ENCODE measurements around the gene MACROD2. TPM values are rescaled to one million over a fixed set of nuclear protein-coding genes. Genes with fewer than 3 reads are reported as not detected.
A peak's percentile ranks its signal among the peaks of the same experiment; 100 is the strongest.

The MACROD2 gene
- total and polyA plus RNA-seq, 9 donors, result 2.0 to 4.9 (median 3.1) TPM

DNA sequence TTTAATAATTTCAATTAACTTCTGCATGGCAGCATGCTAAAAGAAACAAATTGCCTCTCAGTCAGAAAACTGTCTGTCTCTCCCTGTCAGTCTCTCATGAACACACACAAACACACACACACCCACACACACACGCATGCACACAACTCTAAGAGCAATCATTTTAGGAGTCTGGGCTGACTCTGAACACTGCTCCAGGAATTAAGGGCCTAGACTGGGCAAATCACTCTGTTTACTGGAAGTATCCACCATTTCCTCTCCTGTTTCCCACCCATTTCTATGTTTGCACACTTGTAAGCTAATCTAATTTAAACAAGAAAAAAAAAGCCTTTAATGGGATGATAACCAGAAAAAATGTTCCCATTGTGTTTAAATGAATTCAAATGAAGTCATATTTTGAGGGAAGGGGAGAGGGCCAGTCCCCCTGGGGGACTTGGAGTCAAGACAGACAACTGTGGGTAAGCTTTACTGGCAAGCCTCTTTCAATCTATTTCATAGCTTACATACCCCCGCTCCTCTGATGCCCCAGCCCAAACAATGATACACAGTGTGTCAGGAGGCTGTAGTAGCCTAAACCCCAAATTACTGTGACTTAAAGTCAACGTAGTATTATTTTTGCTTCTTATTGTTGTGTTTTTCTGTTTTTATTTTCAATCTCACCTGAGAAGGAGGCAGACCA is 789.9 kb downstream of the MACROD2 start:
- DNase-seq, result no peak
- no peaks in the 10 kb centered on the region for H3K36me3 ChIP-seq (ENCODE audit: control insufficient read depth, insufficient read depth, low read length)
- no peaks in the 10 kb centered on the region for H3K9me3 ChIP-seq (replicated peaks; ENCODE audit: control insufficient read depth, low read depth, low read length)
- no peaks in the 10 kb centered on the region for H3K4me1 ChIP-seq (ENCODE audit: control insufficient read depth, insufficient read depth, low read length)
- no peak overlapping the region for H3K4me3 ChIP-seq (ENCODE audit: low read length)
- WGBS (ENCODE audit: insufficient coverage), result 78% methylated on average over 1 of the region's 3 CpGs
- no peaks in the 10 kb centered on the region for H3K27me3 ChIP-seq (ENCODE audit: control insufficient read depth, insufficient read depth, low read length)
- no peak overlapping the region for H3K27ac ChIP-seq (ENCODE audit: low read length)

DNA sequence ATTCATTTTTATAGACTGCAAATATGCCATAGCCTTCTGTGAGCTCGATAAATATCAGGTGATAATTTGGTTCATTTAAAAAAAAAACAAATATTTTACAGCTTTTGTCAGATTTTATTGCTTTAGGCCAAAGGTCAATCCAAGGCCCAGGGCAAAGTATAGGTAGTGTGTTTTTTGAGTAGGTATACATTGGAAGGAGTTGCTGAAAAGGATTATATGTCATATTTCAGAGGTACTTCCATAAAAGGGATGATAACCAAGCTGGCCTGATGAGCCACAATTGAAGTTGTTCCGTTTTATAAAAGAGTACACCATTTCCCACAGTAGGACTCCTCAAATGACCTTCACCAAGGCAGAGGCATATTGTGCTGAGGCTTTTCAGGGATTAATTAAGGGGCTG is 794.9 kb downstream of the MACROD2 start:
- no peaks in the 10 kb centered on the region for H3K9me3 ChIP-seq (replicated peaks; ENCODE audit: control insufficient read depth, low read depth, low read length)
- no peak for DNase-seq
- H3K27me3 ChIP-seq (ENCODE audit: control insufficient read depth, insufficient read depth, low read length), result no peaks in the 10 kb centered on the region
- no peaks in the 10 kb centered on the region for H3K36me3 ChIP-seq (ENCODE audit: control insufficient read depth, insufficient read depth, low read length)
- no CpG with 5 or more reads among the region's 2 CpGs for WGBS (ENCODE audit: insufficient coverage)
- no peak overlapping the region for H3K27ac ChIP-seq (ENCODE audit: low read length)
- no peaks in the 10 kb centered on the region for H3K4me1 ChIP-seq (ENCODE audit: control insufficient read depth, insufficient read depth, low read length)
- H3K4me3 ChIP-seq (ENCODE audit: low read length), result no peak overlapping the region

GRCh38 chr20:14790771-14791620 is 795.7 kb downstream of the MACROD2 start:
- peak; percentile 28 for DNase-seq
- Histone ChIP-seq H3K9me3 (replicated peaks; ENCODE audit: control insufficient read depth, low read depth, low read length) (no peaks in the 10 kb centered on the region), H3K4me1 (ENCODE audit: control insufficient read depth, insufficient read depth, low read length) (no peaks in the 10 kb centered on the region), H3K27ac (ENCODE audit: low read length) (no peak overlapping the region), H3K36me3 (ENCODE audit: control insufficient read depth, insufficient read depth, low read length) (no peaks in the 10 kb centered on the region), H3K27me3 (ENCODE audit: control insufficient read depth, insufficient read depth, low read length) (no peaks in the 10 kb centered on the region), H3K4me3 (ENCODE audit: low read length) (no peak overlapping the region)
- WGBS (ENCODE audit: insufficient coverage), result no CpG with 5 or more reads among the region's 10 CpGs

DNA sequence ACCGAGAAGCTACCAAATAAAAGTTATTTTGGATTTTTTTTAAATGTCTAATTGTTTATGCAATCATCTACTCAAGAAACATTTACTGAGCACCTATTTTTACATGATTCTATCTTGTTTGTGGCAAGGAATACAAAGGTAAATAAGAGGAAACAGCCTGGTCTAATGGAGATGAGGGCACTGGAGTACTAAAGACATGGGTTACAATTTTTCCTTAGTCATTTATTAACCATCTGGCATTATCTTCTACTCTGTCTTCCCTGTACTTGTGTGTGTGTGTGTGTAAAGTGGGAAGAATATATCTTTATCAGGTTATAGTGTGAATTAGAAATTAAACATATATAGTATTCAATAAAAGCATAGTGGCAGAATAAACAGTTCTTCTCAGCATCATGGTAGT is 797.6 kb downstream of the MACROD2 start:
- WGBS (ENCODE audit: insufficient coverage), result no CpG with 5 or more reads among the region's 1 CpG
- no peak for DNase-seq
- Histone ChIP-seq H3K27ac (ENCODE audit: low read length) (no peak overlapping the region), H3K27me3 (ENCODE audit: control insufficient read depth, insufficient read depth, low read length) (no peaks in the 10 kb centered on the region), H3K36me3 (ENCODE audit: control insufficient read depth, insufficient read depth, low read length) (no peaks in the 10 kb centered on the region), H3K4me1 (ENCODE audit: control insufficient read depth, insufficient read depth, low read length) (no peaks in the 10 kb centered on the region), H3K9me3 (replicated peaks; ENCODE audit: control insufficient read depth, low read depth, low read length) (no peaks in the 10 kb centered on the region), H3K4me3 (ENCODE audit: low read length) (no peak overlapping the region)

- 60% methylated on average over 1 of the region's 5 CpGs for WGBS (ENCODE audit: insufficient coverage)
- no peaks in the 10 kb centered on the region for H3K36me3 ChIP-seq (ENCODE audit: control insufficient read depth, insufficient read depth, low read length)
- no peaks in the 10 kb centered on the region for H3K27me3 ChIP-seq (ENCODE audit: control insufficient read depth, insufficient read depth, low read length)
- DNase-seq, result no peak
- H3K27ac ChIP-seq (ENCODE audit: low read length), result no peak overlapping the region
- H3K9me3 ChIP-seq (replicated peaks; ENCODE audit: control insufficient read depth, low read depth, low read length), result no peaks in the 10 kb centered on the region
- H3K4me3 ChIP-seq (ENCODE audit: low read length), result no peak overlapping the region
- no peaks in the 10 kb centered on the region for H3K4me1 ChIP-seq (ENCODE audit: control insufficient read depth, insufficient read depth, low read length)
These were observed 804.4 kb downstream of the MACROD2 start for GRCh38 chr20:14799545-14800216.

DNA sequence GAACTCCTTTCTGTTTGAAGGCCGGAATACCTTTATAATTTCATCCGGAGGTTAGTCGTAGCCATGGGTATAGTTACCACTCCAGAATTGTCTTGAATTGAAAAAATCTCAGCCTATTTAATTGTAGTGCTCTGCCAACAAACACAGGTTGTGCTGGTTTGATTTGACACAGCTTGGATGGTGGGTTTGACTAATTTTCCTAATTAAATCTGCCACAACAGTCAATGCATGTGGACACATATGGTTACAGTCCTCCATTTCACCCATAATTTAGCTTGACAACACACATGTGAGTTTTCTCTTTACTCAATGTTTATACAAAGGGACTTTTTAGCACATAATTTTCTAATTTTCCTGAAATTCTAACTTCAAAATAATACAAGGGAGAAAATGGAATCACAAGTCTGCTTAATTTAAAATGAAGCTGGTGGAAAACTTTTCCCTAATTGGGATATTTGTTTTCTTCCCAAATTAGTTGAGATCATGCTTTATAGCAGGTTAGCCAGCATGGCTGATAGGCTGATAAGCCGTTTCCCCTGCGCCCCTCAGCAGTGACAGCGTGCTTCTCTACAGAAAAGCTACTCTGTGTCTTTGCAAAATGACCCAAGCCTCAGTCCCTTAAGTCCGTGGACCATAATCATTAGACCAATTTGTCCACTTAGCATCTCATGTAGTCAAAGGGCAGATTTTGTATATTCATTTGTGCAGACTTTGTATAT is 805.5 kb downstream of the MACROD2 start:
- no peaks in the 10 kb centered on the region for H3K27me3 ChIP-seq (ENCODE audit: control insufficient read depth, insufficient read depth, low read length)
- no peak overlapping the region for H3K4me3 ChIP-seq (ENCODE audit: low read length)
- H3K27ac ChIP-seq (ENCODE audit: low read length), result no peak overlapping the region
- WGBS (ENCODE audit: insufficient coverage), result 58% methylated on average over 2 of the region's 7 CpGs
- DNase-seq, result no peak
- H3K36me3 ChIP-seq (ENCODE audit: control insufficient read depth, insufficient read depth, low read length), result no peaks in the 10 kb centered on the region
- no peaks in the 10 kb centered on the region for H3K4me1 ChIP-seq (ENCODE audit: control insufficient read depth, insufficient read depth, low read length)
- no peaks in the 10 kb centered on the region for H3K9me3 ChIP-seq (replicated peaks; ENCODE audit: control insufficient read depth, low read depth, low read length)

DNA sequence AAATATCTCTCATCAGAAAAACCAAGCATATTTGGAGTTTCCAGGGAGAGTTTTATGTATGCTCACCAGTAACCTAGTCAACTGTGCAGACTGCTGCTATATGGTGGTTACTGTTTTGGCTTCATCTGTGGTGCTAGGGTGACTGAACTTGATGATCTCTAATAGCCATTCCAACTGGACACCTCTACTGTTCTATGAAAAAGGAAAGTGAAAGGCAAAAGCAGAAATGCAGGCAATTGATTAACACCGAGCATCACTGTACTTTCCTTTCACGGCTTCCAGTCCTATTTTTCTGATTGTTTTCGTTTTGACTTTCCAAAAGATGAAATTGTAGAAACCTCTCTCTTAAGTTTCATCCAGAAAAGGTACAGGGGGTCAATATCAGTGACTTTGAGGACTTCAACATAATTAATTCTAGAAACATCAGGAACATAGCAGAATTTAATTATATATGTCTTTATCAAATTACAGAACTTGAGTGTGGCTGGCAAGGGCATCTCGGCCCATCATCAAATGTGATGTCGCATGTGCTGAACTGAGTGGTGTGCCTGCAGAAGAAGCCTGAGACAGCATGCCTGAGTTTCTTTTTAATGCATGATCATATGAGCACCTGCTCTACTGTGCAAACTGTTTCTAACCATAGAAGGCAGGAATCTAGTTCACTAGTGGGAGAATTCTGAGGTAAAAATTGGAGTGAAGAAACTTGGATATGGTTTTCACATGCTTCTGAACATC is 806.4 kb downstream of the MACROD2 start:
- Histone ChIP-seq H3K4me3 (ENCODE audit: low read length) (no peak overlapping the region), H3K27ac (ENCODE audit: low read length) (no peak overlapping the region), H3K27me3 (ENCODE audit: control insufficient read depth, insufficient read depth, low read length) (no peaks in the 10 kb centered on the region), H3K36me3 (ENCODE audit: control insufficient read depth, insufficient read depth, low read length) (no peaks in the 10 kb centered on the region), H3K9me3 (replicated peaks; ENCODE audit: control insufficient read depth, low read depth, low read length) (peaks cover 2% of the 10 kb centered on the region), H3K4me1 (ENCODE audit: control insufficient read depth, insufficient read depth, low read length) (no peaks in the 10 kb centered on the region)
- DNase-seq, result no peak
- 100% methylated on average over 2 of the region's 5 CpGs for WGBS (ENCODE audit: insufficient coverage)

DNA sequence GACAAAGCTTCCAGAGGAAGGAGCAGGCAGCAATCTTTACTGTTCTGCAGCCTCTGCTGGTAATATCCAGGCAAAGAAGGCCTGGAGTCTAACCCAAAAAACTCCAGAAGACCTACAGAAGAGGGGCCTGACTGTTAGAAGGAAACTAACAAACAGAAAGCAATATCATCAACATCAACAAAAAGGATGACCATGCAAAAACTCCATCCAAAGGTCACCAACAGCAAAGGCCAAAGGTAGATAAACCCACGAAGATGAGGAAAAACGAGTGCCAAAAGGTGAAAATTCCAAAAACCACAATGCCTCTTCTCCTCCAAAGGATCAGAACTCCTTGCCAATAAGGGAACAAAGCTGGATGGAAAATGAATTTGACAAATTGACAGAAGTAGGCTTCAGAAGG is 811.9 kb downstream of the MACROD2 start:
- DNase-seq, result no peak
- no peaks in the 10 kb centered on the region for H3K36me3 ChIP-seq (ENCODE audit: control insufficient read depth, insufficient read depth, low read length)
- no peak overlapping the region for H3K4me3 ChIP-seq (ENCODE audit: low read length)
- H3K9me3 ChIP-seq (replicated peaks; ENCODE audit: control insufficient read depth, low read depth, low read length), result peaks cover 8% of the 10 kb centered on the region
- no peaks in the 10 kb centered on the region for H3K4me1 ChIP-seq (ENCODE audit: control insufficient read depth, insufficient read depth, low read length)
- H3K27me3 ChIP-seq (ENCODE audit: control insufficient read depth, insufficient read depth, low read length), result no peaks in the 10 kb centered on the region
- no CpG with 5 or more reads among the region's 2 CpGs for WGBS (ENCODE audit: insufficient coverage)
- no peak overlapping the region for H3K27ac ChIP-seq (ENCODE audit: low read length)

- no peaks in the 10 kb centered on the region for H3K4me1 ChIP-seq (ENCODE audit: control insufficient read depth, insufficient read depth, low read length)
- H3K4me3 ChIP-seq (ENCODE audit: low read length), result no peak overlapping the region
- no peak for DNase-seq
- H3K27me3 ChIP-seq (ENCODE audit: control insufficient read depth, insufficient read depth, low read length), result no peaks in the 10 kb centered on the region
- H3K36me3 ChIP-seq (ENCODE audit: control insufficient read depth, insufficient read depth, low read length), result no peaks in the 10 kb centered on the region
- H3K27ac ChIP-seq (ENCODE audit: low read length), result no peak overlapping the region
- no CpG with 5 or more reads among the region's 2 CpGs for WGBS (ENCODE audit: insufficient coverage)
- H3K9me3 ChIP-seq (replicated peaks; ENCODE audit: control insufficient read depth, low read depth, low read length), result peaks cover 2% of the 10 kb centered on the region
These were observed 820.0 kb downstream of the MACROD2 start for GRCh38 chr20:14815340-14815739.
